SK-N-SH (cell line): ENCODE data around the gene TCFL5. TPM values are rescaled to one million over a fixed set of nuclear protein-coding genes. Genes with fewer than 3 reads are reported as not detected.

Experiments
- CTCF ChIA-PET: fragments of 300-600, 350-600 bp; formaldehyde crosslinking; extraction: SDS; loops from one replicate; lab custom pipeline; 2021; lab: Yijun Ruan, JAX
- POLR2A ChIA-PET: fragments of 350-600 bp; sonication (Branson Sonifier 250); formaldehyde crosslinking; extraction: SDS; loops from one replicate; lab custom pipeline; 2020; ENCODE audit warnings: antibody characterized with exemption, inconsistent platforms; lab: Yijun Ruan, JAX
- DNase-seq: peaks from one replicate; pipeline ENCODE4 v3.0.0; 2012
- H2AFZ ChIP-seq: fragments of 200-600 bp; sonication (generic); 2 replicates; pipeline ENCODE4 v1.8.1; 2016; ENCODE audit warnings: antibody characterized with exemption, mild to moderate bottlenecking, low read depth
- H3F3A ChIP-seq: fragments of 200-600 bp; sonication (generic); replicated peaks from 2 replicates; pipeline ENCODE3; 2016; ENCODE audit warnings: antibody characterized with exemption, mild to moderate bottlenecking; ENCODE audit not compliant: insufficient read depth
- H3K27ac ChIP-seq, 2 experiments: fragments of 200-500 bp in 1 of 2; fragments of 200-600 bp in 1 of 2; sonication (Bioruptor generic) in 1 of 2; sonication (generic), shearing (Covaris generic) in 1 of 2; 2 replicates each; pipeline versions ENCODE4 v1.5.1 to v1.6.1; 2014 to 2016; ENCODE audit warnings: low read depth in 2 of 2, inconsistent platforms in 1 of 2, low read length in 1 of 2, mild to moderate bottlenecking in 1 of 2, mixed read lengths in 1 of 2
- H3K27me3 ChIP-seq: fragments of 200-600 bp; sonication (generic), shearing (Covaris generic); 2 replicates; pipeline ENCODE4 v1.6.1; 2016; ENCODE audit warnings: mixed run types; ENCODE audit not compliant: insufficient read depth
- H3K36me3 ChIP-seq, 2 experiments: fragments of 200-500 bp in 1 of 2; fragments of 200-600 bp in 1 of 2; sonication (Bioruptor generic) in 1 of 2; sonication (generic) in 1 of 2; replicated peaks in 1 of 2; 2 replicates each; pipeline versions ENCODE3 to v1.5.1; 2014 to 2016; ENCODE audit warnings: low read length in 1 of 2, mild to moderate bottlenecking in 1 of 2; ENCODE audit not compliant: insufficient read depth in 2 of 2, control insufficient read depth in 1 of 2
- H3K4me1 ChIP-seq, 2 experiments: fragments of 200-500 bp in 1 of 2; fragments of 200-600 bp in 1 of 2; sonication (Bioruptor generic) in 1 of 2; sonication (generic), shearing (Covaris generic) in 1 of 2; 2 replicates each; pipeline versions ENCODE4 v1.5.1 to v1.6.1; 2014 to 2016; ENCODE audit warnings: low read depth in 1 of 2, low read length in 1 of 2, mixed run types in 1 of 2; ENCODE audit not compliant: insufficient read depth in 2 of 2, control insufficient read depth in 1 of 2
- H3K4me2 ChIP-seq: fragments of 200-600 bp; sonication (generic), shearing (Covaris generic); 2 replicates; pipeline ENCODE4 v1.6.1; 2017; ENCODE audit warnings: mixed run types
- H3K4me3 ChIP-seq, 2 experiments: fragments of 200-500 bp in 1 of 2; fragments of 200-600 bp in 1 of 2; sonication (Bioruptor generic) in 1 of 2; sonication (generic), shearing (Covaris generic) in 1 of 2; 2 replicates each; pipeline versions ENCODE4 v1.5.1 to v1.8.1; 2014 to 2016; ENCODE audit warnings: low read depth in 2 of 2, inconsistent platforms in 1 of 2, low read length in 1 of 2, mild to moderate bottlenecking in 1 of 2, mixed read lengths in 1 of 2, moderate library complexity in 1 of 2
- H3K79me2 ChIP-seq: fragments of 200-600 bp; sonication (generic); 2 replicates; pipeline ENCODE4 v1.8.1; 2017; ENCODE audit warnings: mild to moderate bottlenecking; ENCODE audit not compliant: insufficient read depth
- H3K9ac ChIP-seq: fragments of 200-600 bp; sonication (generic); 2 replicates; pipeline ENCODE4 v1.6.1; 2017; ENCODE audit warnings: mixed run types
- H3K9me2 ChIP-seq: fragments of 200-600 bp; sonication (generic); 2 replicates; pipeline ENCODE4 v1.6.1; 2017; ENCODE audit warnings: mixed run types
- H3K9me3 ChIP-seq: fragments of 200-600 bp; sonication (generic); 2 replicates; pipeline ENCODE4 v1.6.1; 2017; ENCODE audit warnings: mixed run types, mild to moderate bottlenecking, moderate library complexity
- H4K20me1 ChIP-seq: fragments of 200-600 bp; sonication (generic); 2 replicates; pipeline ENCODE4 v1.6.1; 2017; ENCODE audit warnings: mild to moderate bottlenecking, mixed run types; ENCODE audit not compliant: insufficient read depth
- EP300 ChIP-seq, 2 experiments: IDR thresholded peaks; 2 replicates each; pipeline versions ENCODE4 v1.4.0 to v1.6.1; 2012; ENCODE audit warnings: borderline replicate concordance in 1 of 2, low read depth in 1 of 2, low read length in 1 of 2
- FOXJ3 ChIP-seq: sonication (generic); formaldehyde crosslinking; IDR thresholded peaks from 2 replicates; pipeline ENCODE4 v1.5.1; 2020; ENCODE audit warnings: mild to moderate bottlenecking, missing genetic modification reagents
- JUND ChIP-seq: IDR thresholded peaks from 2 replicates; pipeline ENCODE4 v1.4.0; 2012
- MAX ChIP-seq: IDR thresholded peaks from 2 replicates; pipeline ENCODE4 v1.4.0; 2012; ENCODE audit warnings: low read depth
- MEF2A ChIP-seq: IDR thresholded peaks from 2 replicates; pipeline ENCODE4 v1.4.0; 2012; ENCODE audit warnings: low read depth, borderline replicate concordance
- NFIC ChIP-seq: IDR thresholded peaks from 2 replicates; pipeline ENCODE4 v1.4.0; 2012; ENCODE audit warnings: borderline replicate concordance
- NRF1 ChIP-seq: IDR thresholded peaks from 2 replicates; pipeline ENCODE4 v1.6.1; 2012; ENCODE audit warnings: low read depth, mild to moderate bottlenecking, low read length
- RAD21 ChIP-seq: IDR thresholded peaks from 2 replicates; pipeline ENCODE4 v1.6.1; 2012; ENCODE audit warnings: mild to moderate bottlenecking, low read length
- RCOR1 ChIP-seq: fragments of 150-350 bp; IDR thresholded peaks from 2 replicates; pipeline ENCODE4 v1.6.1; 2017; ENCODE audit warnings: antibody characterized with exemption, low read length
- RFX5 ChIP-seq: IDR thresholded peaks from 2 replicates; pipeline ENCODE4 v1.6.1; 2012; ENCODE audit warnings: mild to moderate bottlenecking, improper control_type of control experiment, low read length
- RXRA ChIP-seq: IDR thresholded peaks from 2 replicates; pipeline ENCODE4 v1.4.0; 2012; ENCODE audit warnings: low read depth, mild to moderate bottlenecking, borderline replicate concordance
- SIN3A ChIP-seq: IDR thresholded peaks from 2 replicates; pipeline ENCODE4 v1.6.1; 2012; ENCODE audit warnings: low read depth, mild to moderate bottlenecking, low read length, moderate library complexity, borderline replicate concordance
- SMC3 ChIP-seq: IDR thresholded peaks from 2 replicates; pipeline ENCODE4 v1.6.1; 2012; ENCODE audit warnings: low read depth, low read length, improper control_type of control experiment
- TAF1 ChIP-seq: IDR thresholded peaks from 2 replicates; pipeline ENCODE4 v1.6.1; 2012; ENCODE audit warnings: low read depth, mild to moderate bottlenecking, low read length, moderate library complexity, borderline replicate concordance
- TCF12 ChIP-seq: IDR thresholded peaks from 2 replicates; pipeline ENCODE4 v1.4.0; 2012
- TEAD4 ChIP-seq: IDR thresholded peaks from 2 replicates; pipeline ENCODE4 v1.4.0; 2012; ENCODE audit warnings: mild to moderate bottlenecking, borderline replicate concordance; ENCODE audit not compliant: insufficient read depth
- WGBS: methylation state at CpG from one replicate; pipeline ENCODE4 v1.1.6; 2017; ENCODE audit warnings: low lambda C conversion rate; 5-methylcytosine and 5-hydroxymethylcytosine counted together
- polyA plus RNA-seq, 3 experiments: library from polyadenylated mRNA; depleted of rRNA; stranded (reverse); fragments of >200 nt; gene quantifications; 2 replicates each; pipeline ENCODE4 v1.2.3, GENCODE V29; 2012
- TF ChIP-seq, protein P1 (sequence below): IDR thresholded peaks from 2 replicates; pipeline ENCODE4 v1.4.0; 2012; ENCODE audit warnings: low read depth, borderline replicate concordance
- TF ChIP-seq, protein P2 (sequence below): IDR thresholded peaks from 2 replicates; pipeline ENCODE4 v1.4.0; 2012; ENCODE audit warnings: low read depth, borderline replicate concordance
- TF ChIP-seq, protein P3 (sequence below): IDR thresholded peaks from 2 replicates; pipeline ENCODE4 v1.6.1; 2012; ENCODE audit warnings: mild to moderate bottlenecking, low read depth, low read length, moderate library complexity

The TCFL5 gene
- polyA plus RNA-seq, 1 of the 3 experiments (the other 2 are of a cell fraction) = 10.1 TPM

DNA sequence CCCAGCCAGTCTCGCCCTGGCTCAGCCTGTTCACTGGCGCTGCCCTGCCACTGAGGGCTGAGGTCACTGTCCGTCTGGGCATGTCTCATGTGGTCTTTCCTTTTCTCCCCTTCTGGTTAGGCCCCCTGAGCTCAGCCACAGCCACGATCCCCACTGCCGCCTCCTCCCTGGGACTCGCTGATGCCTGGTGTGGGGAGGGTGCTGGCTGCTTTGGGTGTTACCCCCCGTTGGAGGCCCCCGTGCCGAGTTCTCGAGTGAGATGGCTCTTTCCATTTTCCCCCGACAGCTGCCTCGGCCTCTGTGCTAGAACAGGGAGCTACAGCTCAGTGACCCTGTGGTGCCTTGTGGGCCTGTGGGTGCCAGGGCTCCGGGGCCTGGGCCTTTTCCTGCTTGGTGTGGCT, 14.9 kb upstream of the TCFL5 start (continued):
- TF ChIP-seq, protein P1, sequence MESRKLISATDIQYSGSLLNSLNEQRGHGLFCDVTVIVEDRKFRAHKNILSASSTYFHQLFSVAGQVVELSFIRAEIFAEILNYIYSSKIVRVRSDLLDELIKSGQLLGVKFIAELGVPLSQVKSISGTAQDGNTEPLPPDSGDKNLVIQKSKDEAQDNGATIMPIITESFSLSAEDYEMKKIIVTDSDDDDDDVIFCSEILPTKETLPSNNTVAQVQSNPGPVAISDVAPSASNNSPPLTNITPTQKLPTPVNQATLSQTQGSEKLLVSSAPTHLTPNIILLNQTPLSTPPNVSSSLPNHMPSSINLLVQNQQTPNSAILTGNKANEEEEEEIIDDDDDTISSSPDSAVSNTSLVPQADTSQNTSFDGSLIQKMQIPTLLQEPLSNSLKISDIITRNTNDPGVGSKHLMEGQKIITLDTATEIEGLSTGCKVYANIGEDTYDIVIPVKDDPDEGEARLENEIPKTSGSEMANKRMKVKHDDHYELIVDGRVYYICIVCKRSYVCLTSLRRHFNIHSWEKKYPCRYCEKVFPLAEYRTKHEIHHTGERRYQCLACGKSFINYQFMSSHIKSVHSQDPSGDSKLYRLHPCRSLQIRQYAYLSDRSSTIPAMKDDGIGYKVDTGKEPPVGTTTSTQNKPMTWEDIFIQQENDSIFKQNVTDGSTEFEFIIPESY = no peak
- TF ChIP-seq NRF1 = no peak
- no peak for TF ChIP-seq RFX5
- no peak for TF ChIP-seq TCF12
- no peak for TF ChIP-seq SMC3
- TF ChIP-seq MAX = no peak
- TF ChIP-seq JUND = no peak

DNA sequence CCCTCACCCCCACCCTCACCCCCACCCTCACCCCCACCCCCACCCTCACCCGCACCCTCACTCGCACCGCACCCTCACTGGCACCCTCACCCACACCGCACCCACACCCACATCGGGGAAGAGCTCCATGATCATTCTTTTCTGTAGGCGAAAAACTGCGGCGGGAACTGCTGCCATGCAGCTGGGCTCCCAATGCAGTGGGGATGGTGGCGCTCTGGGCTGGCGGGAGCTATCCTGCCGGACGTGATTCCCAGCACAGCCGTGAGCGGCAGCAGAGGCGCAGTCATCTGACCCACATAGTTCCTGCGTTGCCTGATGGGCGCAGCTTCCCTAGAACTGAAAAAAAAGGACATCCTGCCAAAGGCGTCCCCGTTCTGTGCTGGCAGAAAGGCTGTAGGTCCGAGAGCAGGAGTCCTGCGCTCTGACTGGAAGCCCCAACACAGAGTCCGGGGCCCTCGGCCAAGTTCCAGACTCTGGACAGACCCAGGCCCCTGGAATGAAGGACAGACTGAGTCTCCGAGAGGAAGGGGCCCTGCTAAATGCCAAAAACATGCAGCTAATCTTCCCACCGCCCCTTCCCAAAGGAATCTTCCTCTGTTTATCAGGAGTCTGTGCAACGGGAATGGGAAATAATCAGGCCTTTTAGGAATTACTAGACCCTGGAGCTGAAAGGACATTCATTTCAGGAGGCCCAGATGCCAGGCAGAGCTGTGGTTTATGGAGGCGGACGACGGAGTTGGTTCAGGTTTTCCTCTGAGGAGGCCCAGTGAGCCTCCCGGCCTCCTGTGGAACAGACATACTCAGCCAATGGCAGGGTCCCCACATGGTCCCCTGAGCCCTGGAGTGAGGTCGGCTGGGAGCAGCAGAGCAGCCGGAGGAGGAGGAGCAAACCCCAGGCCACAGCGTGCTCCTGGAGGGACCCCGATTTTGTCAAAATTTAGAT, 14.1 kb upstream of the TCFL5 start:
- H3K4me2 ChIP-seq = peak overlapping the region; percentile 72
- H3K9ac ChIP-seq = peak overlapping the region; percentile 69
- H3F3A ChIP-seq = peaks cover 31% of the 10 kb centered on the region
- peak overlapping the region; percentile 82 to 93 for H3K27ac ChIP-seq
- H3K79me2 ChIP-seq = no peaks in the 10 kb centered on the region
- peak; percentile 93 for DNase-seq
- CTCF ChIA-PET = interaction anchor here (0.8 to 7.4 kb wide), 28 partner anchors 9 to 139 kb away, joined by 3 to 86 read pairs (median 5); partner anchors contain the start of genes BHLHE23 and TCFL5
- POLR2A ChIA-PET = interaction anchor here (0.6 to 1.7 kb wide), 7 partner anchors 9 to 646 kb away, joined by 3 to 14 read pairs (median 4); partner anchors contain the start of gene TCFL5
- no peaks in the 10 kb centered on the region for H3K9me2 ChIP-seq
- peaks cover 5 to 13% of the 10 kb centered on the region in 2 experiments for H3K36me3 ChIP-seq
- H3K4me3 ChIP-seq = peak overlapping the region in 1 of 2 experiments; percentile 31; a peak in 3 of 4 replicates
- peaks cover 4 to 19% of the 10 kb centered on the region in 2 experiments; a peak in 3 of 4 replicates for H3K4me1 ChIP-seq
- H2AFZ ChIP-seq = peak overlapping the region; percentile 96
- H3K27me3 ChIP-seq = no peaks in the 10 kb centered on the region
- WGBS = 25% methylated on average over 34 of the region's 34 CpGs
- H4K20me1 ChIP-seq = no peaks in the 10 kb centered on the region
- H3K9me3 ChIP-seq = no peaks in the 10 kb centered on the region
- no peak for TF ChIP-seq RXRA
- TF ChIP-seq NFIC = no peak
- TF ChIP-seq TAF1 = peak; percentile 68; the same call in 1 of the 2 replicates
- TF ChIP-seq, protein P1 = no peak; the same call in 1 of the 2 replicates
- no peak for TF ChIP-seq RFX5
- no peak for TF ChIP-seq TEAD4
- no peak for TF ChIP-seq FOXJ3 (CRISPR knock-in tag)
- peak; percentile 64 for TF ChIP-seq MAX
- peak; percentile 59 for TF ChIP-seq RAD21
- TF ChIP-seq, protein P2, sequence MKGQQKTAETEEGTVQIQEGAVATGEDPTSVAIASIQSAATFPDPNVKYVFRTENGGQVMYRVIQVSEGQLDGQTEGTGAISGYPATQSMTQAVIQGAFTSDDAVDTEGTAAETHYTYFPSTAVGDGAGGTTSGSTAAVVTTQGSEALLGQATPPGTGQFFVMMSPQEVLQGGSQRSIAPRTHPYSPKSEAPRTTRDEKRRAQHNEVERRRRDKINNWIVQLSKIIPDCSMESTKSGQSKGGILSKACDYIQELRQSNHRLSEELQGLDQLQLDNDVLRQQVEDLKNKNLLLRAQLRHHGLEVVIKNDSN = peak; percentile 84; the same call in 1 of the 2 replicates
- TF ChIP-seq, protein P3, sequence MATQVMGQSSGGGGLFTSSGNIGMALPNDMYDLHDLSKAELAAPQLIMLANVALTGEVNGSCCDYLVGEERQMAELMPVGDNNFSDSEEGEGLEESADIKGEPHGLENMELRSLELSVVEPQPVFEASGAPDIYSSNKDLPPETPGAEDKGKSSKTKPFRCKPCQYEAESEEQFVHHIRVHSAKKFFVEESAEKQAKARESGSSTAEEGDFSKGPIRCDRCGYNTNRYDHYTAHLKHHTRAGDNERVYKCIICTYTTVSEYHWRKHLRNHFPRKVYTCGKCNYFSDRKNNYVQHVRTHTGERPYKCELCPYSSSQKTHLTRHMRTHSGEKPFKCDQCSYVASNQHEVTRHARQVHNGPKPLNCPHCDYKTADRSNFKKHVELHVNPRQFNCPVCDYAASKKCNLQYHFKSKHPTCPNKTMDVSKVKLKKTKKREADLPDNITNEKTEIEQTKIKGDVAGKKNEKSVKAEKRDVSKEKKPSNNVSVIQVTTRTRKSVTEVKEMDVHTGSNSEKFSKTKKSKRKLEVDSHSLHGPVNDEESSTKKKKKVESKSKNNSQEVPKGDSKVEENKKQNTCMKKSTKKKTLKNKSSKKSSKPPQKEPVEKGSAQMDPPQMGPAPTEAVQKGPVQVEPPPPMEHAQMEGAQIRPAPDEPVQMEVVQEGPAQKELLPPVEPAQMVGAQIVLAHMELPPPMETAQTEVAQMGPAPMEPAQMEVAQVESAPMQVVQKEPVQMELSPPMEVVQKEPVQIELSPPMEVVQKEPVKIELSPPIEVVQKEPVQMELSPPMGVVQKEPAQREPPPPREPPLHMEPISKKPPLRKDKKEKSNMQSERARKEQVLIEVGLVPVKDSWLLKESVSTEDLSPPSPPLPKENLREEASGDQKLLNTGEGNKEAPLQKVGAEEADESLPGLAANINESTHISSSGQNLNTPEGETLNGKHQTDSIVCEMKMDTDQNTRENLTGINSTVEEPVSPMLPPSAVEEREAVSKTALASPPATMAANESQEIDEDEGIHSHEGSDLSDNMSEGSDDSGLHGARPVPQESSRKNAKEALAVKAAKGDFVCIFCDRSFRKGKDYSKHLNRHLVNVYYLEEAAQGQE = no peak
- TF ChIP-seq SIN3A = no peak; the same call in 1 of the 2 replicates
- TF ChIP-seq EP300 (IDR thresholded peaks at IDR 0.05; ENCODE audit: borderline replicate concordance in 1 of 2, low read depth in 1 of 2, low read length in 1 of 2) = peak in 1 of 2 experiments; percentile 26; a peak in 2 of 4 replicates
- TF ChIP-seq JUND = no peak
- peak; percentile 78 for TF ChIP-seq RCOR1
- no peak for TF ChIP-seq MEF2A
